Activated effector memory CD4-positive, alpha-beta T cell treated with Interleukin-2 at 50 U/mL for 16 hours (primary cell): Measurements from ENCODE around the gene UGT1A3.

Experiments used
- DNase-seq: peaks from one replicate; pipeline ENCODE4 v3.0.0-alpha.2; 2020

The UGT1A3 gene

GRCh38 chr2:233817995-233818638 is 89.3 kb downstream of the UGT1A3 start:
- no peak for DNase-seq

GRCh38 chr2:233818639-233819621 is 90.1 kb downstream of the UGT1A3 start:
- DNase-seq: no peak

GRCh38 chr2:233819884-233820773 is 91.3 kb downstream of the UGT1A3 start:
- DNase-seq: no peak

- DNase-seq: no peak
These were observed 91.9 kb downstream of the UGT1A3 start for GRCh38 chr2:233820774-233821105.

- DNase-seq: no peak
These were observed 92.4 kb downstream of the UGT1A3 start for GRCh38 chr2:233821196-233821595.

GRCh38 chr2:233821709-233822100 is 92.9 kb downstream of the UGT1A3 start:
- no peak for DNase-seq

- DNase-seq: no peak
These were observed 93.4 kb downstream of the UGT1A3 start for GRCh38 chr2:233822101-233822771.
